NCI-H510A treated with DMSO at 0.1 percent for 48 hours (cell line): ENCODE measurements around the gene ARPC1A.
"Not testable (repeated sequence)": the region's sequence is repeated elsewhere in the genome, so short reads cannot be mapped to it uniquely, and the experiment has no call there.

ENCODE experiments used
- DNase-seq: peaks from one replicate; lab custom pipeline; 2025; lab: John Stamatoyannopoulos, UW

The ARPC1A gene

DNA sequence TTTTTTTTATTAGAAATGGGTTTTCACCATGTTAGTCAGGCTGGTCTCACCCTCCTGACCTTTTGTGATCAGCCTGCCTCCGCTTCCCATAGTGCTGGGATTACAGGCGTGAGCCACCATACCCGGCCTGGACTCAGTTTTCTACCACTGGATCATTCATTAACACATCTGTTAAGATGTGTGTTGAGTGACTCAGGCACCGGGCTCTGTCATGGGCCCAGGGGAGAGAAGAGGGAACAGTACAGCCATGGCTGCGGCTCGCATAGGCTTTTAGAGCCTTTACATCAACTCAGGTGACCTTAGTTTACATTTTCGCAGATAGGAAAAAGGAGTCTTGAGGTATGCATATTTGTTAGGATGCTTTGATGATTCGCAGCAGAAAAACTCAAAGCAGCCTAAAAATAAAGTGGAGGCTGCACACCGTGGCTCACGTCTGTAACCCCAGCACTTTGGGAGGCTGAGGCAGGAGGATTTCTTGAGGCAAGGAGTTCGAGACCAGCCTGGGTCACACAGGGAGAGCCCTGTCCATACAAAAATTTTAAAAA lies 45.8 kb downstream of the ARPC1A start:
- no peak for DNase-seq

DNA sequence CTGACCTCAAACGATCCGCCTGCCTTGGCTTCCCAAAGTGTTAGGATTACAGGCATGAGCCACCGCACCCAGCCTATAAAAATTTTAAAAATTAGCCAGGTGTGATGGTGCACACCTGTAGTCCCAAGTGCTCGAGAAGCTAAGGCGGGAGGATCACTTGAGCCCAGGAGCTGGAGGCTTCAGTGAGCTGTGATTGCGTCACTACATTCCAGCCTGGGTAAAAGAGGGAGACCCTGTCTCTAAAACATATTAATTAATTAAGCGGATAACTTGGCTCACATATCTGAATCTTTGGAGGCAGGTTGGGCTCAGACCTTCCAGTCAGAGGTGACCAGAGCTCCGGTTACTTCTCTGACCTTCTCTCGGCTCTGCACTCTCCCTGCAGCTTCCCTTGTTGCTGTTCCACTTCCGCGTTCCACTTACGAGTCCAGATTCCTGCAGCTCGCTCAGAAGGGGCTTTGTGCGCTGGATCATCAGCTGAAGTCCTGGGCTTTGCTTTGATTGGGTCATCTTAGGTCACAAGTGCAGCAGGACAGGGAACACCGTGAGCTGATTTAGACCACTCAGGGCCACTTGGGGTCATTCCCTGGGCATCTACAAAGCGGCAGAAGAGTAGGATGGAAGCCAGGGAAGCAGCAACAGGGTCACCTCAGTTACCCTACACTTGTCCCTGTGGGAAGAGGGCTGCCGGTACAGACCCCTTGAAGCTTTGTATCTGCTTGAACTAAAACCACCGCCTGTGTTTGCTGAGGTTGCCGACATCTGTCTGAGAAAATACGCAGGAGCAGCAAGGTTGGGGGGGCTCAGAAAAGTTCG lies 46.8 kb downstream of the ARPC1A start:
- no peak for DNase-seq

DNA sequence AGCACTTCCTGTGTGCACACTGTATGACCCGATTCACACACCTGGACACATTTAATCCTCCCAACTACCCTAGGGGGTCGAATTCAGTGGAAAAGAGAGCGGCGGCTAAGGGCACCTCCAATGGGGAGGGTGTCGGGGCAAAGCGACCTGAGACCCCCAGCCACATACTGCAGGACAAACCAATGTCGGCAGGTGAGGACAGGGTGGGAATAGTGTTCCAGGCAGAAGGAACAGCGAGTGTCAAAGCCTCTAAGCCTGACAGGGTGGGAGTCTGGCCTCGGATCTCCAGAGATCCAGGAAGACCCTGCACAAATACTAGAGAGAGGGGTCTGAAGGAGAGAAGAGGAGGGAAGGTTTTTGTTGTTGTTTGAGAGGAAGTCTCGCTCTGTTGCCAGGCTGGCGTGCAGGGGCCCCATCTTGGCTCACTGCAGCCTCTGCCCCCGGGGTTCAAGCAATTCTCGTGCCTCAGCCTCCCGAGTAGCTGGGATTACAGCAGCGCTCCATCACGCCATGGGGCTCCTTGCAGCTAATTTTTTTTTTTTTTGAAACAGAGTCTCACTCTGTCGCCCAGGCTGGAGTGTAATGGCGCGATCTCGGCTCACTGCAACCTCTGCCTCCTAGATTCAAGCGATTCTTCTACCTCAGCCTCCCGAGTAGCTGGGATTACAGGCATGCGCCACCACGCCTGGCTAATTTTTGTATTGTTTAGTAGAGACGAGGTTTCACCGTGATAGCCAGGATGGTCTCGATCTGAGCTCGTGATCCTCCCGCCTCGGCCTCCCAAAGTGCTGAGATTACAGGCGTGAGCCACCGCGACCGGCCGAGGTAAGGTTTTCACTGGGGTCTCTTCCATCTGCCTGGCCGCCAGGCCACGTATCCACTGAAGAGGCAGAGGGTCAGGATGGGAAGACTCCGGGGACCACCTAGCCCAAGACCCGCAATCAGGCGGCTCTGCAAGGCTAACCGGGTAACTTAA lies 47.7 kb downstream of the ARPC1A start:
- DNase-seq = no peak

DNA sequence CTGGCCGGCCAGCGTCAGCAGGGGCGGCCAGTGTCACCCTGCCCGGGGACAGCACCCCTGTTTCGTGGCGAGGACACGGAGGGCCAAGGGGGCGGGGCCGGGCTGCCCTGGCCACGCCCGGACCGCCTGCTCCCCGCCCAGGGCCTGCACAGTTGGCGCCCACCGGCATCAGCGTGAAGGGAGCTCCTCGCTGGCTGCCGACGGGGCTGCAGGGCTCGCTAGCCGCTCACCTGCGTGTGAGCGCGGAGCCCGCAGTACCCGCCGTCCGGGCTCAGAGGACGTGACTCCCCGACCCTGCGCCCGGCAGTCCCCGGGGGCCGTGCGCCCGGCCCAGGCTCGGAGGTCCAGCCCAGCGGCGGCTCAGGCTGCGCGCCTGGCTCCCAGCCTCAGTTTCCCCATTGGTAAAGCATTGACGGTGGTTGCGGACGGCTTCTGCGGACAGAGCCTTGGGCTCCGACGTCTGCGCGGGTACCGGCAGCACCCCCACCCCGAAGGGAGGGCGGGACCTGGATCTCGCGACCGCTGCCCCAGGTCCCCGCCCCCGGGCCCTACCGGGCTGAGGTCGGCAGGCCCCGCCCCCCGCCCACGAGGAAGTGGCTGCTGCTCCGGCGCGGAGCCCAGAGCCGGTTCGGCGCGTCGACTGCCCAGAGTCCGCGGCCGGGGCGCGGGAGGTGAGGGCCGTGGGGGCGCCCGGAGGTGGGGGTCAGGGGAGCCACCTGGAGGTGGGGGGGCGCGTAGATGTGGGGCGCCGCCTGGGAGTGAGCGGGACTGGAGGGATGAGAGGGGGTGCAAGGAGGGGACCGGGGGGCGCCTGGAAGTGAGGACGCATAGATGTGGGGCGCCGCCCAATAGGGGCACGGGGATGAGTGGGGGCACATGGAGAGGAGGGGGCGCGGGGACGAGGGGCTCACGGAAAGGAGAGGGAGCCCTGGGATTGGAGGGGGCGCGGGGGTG lies 48.7 kb downstream of the ARPC1A start, which contains the start of gene ARPC1B:
TSS of gene ARPC1B (plus strand) at position 620 of the 954 bp plus-strand sequence. CDS start 10,985 bp downstream, outside the sequence.
- DNase-seq = no peak

DNA sequence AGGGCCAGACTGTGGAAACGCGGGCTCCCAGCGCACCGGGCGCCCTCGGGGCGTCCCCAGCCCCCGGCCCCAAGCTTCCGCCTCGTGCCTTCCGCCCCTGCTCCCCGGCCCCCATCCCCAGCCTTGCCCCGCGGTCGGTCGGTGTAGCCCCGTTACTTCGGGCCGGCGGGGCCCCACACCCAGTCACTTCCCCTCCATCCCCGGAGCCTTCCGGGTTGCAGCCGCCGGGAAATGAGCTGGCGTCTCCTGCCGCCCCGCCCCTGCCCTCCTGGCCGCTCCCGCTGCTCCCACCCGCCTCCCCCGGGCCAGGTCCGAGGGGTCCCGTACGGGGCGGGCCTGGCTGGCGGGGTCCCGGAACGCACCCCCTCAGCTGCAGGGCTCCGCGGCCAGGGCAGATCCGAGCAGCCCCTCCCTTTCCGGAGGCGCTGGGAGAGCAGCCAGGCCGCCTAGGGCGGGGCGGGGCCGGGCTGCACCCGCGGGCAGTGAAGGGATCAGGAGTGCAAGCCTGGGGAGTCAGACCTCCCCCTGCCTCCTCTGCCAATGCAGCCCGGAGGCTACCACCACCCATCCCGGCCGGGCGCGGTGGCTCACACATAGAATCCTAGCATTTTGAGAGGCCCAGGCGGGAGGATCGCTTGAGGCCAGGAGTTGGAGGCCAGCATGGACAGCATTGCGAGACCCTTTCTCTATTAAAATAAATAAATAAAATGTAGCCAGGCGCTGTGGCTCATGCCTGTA lies 49.5 kb downstream of the ARPC1A start:
- DNase-seq = peak; percentile 28

DNA sequence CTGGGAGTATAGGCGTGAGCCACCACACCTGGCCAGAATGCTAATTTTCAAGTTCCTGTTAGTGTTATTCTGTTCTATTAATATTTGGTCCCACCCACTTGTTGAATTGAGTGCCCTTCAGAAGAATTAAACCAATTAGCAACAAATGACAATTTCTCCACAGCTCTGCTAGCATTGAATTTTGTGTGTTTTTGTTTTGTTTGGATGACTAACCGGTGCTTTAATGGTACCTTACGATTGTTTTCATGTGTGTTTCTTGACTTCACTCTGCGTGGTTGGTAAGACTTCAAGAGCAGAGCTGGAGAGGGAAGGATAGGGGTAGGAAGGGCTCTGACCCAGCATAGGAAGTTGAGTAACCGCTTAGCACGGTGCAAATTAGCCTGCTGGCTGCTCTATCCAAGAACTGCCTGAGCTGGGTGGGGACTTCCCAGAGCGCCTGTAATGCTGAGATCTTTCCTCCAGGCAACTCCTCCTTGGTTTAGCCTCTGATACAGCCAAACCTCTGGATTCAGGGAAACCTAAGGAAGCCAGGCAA lies 53.4 kb downstream of the ARPC1A start:
- DNase-seq = no peak

DNA sequence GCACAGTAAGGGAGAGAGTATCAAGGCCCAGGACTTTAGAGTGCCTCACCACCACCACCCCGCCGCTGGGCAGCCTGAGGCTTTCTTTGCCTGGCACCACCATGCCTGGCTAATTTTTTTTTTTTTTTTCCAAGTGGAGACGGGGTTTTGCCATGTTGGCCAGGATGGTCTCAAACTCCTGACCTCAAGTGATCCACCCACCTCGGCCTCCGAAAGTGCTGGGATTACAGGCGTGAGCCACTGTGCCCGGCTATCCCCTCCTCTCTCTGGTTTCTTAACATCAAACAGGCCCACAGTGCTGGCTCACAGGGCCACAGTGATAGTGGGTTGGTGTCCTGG lies 54.0 kb downstream of the ARPC1A start:
- not testable (repeated sequence) for DNase-seq

DNA sequence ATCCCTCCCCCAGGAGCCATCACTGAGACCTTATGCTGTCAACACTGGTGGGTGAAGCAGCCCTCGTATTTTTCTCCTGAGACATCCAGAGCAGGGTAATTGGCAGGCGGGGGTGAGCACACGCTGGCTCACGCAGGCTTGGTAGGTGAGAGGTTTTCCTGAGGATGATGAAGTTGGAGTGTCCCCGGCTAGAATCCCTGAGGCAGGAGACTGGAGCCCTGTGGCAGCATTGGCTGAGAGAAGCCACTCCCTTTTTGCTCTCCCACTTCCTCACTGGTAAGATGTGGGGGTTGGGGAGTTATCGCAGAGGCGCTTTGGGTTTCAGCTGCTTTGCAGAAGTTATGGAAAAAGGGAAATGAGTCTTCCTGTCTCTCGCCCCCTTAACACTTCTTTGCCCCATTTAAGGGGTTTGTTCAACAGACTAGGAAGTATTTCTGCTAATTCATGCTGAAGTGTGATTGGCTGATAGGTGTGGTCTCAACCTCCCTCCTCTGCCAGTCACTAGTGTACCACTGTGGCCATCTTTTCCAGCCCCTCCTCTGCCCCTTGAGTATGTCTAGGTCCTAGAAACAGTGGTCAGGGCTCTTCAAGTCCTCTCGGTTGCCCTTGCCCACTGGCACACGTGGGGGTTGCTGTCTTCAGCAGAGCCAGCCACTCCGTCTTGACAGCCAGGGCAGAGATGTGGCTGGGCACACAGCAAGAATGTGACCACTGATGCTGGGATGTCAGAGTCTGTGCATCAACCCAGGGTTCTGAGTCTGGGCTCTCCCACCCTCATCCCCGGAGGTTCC lies 54.5 kb downstream of the ARPC1A start:
- no peak for DNase-seq

DNA sequence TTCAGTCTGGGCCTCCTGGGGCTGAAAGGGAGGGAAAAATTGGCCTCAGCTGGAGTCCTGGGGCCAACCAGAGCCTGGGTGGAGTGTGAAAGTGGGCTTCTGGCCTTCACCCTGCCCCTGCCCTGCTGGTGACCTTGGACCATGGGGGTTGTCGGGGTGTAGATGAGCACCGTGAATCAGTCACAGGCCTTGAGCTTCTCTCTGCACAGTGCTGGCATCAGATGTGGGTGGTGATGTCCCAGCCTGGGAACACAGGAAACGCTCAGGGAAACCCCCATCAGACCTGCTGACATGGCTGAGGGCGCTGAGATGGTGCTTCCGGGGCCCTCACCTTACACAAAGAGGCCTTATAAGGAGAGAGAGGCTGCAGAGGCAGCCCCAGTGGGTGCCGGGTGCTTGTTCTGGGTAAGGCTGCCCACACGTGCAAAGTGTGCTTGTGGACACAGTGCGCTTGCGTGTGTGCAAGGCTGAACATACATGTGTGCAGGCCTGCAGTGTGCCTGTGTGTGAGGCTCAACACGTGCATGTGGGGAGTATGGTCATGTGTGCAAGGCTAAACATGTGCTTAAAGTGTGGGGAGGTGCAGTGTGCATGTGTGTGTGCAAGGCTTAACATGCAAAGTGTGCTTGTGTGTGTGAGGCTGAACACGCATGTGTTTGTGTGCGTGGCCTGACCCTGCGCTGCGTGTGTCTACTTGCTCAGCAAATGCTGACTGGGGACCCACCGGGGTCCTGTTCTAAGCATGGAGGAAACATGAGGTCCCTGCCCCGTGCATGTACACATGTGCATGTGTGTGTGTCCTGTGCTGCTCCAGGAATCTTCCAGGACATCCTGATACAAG lies 55.3 kb downstream of the ARPC1A start:
- no peak for DNase-seq

DNA sequence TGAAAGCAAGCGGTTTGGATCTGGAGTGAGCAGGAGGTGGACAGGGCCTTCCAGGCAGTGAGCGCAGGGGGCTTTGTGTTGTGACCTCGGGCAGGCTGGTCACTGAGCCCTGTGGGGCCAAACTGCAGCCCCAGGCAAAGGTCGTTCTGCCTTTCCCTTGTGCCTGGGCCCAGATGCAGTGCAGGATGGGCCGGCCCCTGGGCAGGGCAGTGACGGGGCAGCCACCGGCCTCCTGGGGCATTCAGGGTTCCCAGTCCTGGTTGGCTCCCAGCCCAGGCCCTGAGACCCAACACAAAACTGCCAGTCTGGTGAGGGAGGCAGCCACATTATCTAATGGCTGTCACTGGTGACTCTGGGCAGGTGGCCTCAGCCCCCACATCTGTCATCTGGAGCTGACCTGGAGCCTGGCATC lies 56.0 kb downstream of the ARPC1A start:
- DNase-seq = no peak

DNA sequence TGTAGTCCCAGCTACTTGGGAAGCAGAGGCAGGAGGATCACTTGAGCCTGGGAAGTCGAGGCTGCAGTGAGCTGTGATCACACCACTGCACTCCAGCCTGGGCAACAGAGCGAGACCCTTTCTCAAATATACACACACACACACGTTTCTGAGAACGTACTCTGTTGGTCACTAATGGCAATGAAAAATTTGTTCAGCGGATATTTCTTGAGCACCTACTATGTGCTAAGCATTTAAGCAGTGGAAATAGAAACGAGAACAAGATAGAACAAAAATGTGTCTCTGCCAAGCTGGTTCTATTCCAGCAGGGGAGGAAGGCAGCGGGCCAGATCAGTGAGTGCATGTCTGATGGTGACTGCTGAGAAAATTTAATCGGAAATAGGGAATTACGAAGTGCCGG lies 57.5 kb downstream of the ARPC1A start:
- no peak for DNase-seq

DNA sequence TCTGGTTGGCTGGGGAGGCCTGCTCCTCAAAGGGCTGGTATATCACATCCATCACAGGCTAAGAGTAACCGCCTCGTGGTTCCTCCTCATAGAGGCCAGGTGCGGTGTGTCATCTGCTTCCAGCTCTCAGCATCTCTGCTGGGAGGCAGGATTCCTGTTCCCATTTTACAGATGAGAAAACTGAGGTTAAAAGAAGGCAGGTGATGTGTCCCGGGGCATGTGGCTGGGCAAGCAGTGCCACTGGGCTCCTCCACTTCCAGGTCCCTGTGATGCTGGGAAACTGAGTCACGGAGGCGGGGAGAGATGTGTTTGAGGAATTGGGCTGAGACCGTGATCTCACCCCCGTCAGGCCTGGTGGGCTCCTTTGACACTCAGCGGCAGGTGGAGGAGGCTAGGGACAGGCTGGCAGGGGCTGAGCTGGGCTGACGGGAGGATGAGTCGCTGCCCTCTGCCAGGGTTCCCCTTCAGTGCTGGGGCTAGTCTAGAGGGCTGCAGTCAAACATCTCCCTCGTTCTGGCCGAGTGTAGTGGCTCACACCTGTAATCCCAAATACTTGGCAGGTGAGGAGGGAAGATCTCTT lies 58.2 kb downstream of the ARPC1A start:
- no peak for DNase-seq

DNA sequence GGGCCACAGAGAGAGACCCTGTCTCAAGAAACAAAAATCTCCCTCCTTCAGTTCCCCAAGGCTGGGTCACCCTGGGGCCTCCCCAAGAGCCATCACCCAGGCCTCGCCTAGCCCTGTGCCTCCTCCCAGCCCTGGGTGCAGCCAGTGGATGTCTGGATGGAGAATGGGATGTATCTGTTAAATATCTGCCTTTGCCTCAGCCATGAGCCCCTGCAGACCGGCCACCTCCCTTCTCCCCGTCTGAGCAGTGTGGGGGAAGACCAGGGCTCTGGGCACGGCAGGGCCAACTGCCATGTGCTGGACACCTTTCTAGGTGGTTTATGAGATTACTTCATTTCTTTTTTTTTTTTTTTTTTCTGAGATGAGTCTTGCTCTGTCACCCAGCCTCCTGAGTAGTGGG lies 58.8 kb downstream of the ARPC1A start:
- no peak for DNase-seq

DNA sequence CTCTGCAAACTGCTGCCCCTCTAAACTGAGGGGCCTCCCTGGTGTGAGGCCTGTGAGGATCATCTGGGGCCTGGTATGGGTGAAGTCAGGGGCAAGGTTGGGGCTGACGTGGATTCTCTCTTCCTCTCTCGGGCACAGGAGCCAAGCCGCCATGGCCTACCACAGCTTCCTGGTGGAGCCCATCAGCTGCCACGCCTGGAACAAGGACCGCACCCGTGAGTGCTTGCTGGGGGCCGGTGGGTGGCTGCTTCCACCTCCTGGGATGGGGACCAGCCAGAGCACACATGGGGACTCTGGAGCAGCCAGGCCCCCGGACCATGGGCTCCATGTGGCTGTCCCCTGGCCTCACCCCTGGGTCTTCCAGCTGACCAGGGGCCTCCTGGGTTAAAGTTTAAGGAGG lies 59.9 kb downstream of the ARPC1A start:
- no peak for DNase-seq

DNA sequence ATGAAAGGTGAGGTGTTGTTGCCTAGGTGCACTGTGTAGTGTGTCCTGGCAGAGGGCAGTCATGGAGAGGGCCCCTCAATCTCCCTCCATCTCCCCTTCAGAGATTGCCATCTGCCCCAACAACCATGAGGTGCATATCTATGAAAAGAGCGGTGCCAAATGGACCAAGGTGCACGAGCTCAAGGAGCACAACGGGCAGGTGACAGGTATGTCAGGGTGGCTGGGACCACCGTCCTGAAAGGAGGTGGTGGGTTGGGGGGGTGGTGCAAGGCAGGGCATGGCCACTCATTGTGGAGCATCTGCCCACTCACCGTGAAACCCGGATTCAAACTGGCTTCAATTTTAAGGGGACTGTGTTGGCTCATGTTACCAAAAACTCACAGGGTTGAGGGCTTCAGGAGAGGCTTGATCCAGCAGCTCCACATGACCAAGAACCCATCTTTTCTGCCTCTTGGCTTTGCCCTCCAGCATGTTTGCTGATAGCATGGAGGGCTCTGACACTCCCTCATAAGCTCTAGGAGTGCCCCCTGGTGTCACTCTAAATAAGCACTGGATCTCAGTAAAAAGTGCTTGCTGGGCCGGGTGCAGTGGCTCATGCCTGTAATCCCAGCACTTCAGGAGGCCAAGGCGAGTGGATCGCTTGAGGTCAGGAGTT lies 61.0 kb downstream of the ARPC1A start:
- no peak for DNase-seq

DNA sequence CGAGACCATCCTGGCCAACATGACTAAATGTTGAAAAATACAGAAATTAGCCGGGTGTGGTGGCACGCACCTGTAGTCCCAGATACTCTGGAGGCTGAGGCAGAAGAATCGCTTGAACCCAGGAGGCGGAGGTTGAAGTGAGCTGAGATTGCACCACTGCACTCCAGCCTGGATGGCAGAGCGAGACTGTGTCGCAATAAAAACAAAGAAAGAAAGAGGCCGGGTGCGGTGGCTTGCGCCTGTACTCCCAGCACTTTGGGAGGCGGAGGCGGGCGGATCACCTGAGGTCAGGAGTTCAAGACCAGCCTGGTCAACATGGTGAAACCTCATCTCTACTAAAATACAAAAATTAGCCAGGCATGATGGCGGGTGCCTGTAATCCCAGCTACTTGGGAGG lies 61.5 kb downstream of the ARPC1A start:
- not testable (repeated sequence) for DNase-seq

DNA sequence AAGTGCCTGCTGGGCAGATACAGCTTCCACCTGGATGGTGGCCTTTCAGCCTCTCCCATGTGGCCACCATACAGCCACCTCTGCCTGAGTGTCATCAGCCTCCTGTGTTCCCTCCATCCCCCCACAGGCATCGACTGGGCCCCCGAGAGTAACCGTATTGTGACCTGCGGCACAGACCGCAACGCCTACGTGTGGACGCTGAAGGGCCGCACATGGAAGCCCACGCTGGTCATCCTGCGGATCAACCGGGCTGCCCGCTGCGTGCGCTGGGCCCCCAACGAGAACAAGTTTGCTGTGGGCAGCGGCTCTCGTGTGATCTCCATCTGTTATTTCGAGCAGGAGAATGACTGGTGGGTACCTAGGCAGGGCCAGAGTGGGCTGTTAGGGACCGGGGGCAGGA lies 62.2 kb downstream of the ARPC1A start:
- DNase-seq = no peak

DNA sequence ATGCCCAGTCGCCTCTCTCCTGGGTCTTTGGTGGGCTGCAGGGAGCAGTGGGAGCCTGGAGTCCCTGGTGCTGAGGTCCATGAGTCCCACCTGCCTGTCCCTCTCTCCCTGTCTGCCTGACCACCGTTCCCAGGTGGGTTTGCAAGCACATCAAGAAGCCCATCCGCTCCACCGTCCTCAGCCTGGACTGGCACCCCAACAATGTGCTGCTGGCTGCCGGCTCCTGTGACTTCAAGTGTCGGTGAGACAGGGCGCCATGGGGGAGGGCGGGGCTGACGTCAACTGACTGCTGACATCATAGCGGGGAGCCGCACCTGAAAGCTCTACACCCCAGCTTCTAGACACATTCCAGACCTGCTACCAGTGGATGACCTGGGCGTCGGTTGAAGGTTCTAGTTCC lies 64.1 kb downstream of the ARPC1A start:
- no peak for DNase-seq
